IMR-90 (cell line): Measurements from ENCODE around the gene KRTAP29-1. TPM values are rescaled to one million over a fixed set of nuclear protein-coding genes. Genes with fewer than 3 reads are reported as not detected.

ENCODE experiments used
- ATAC-seq: fragments of 200-7000 bp; cut with Tn5 transposase; 2 replicates; pipeline ENCODE4 v1.9.1; 2020; ENCODE audit warnings: low read depth, mild to moderate bottlenecking, moderate library complexity
- BruUV-seq: library from RNA; stranded (reverse); fragments of 400-500 nt; replicated peaks from 2 replicates; lab custom pipeline; 2021; lab: Mats Ljungman, UMichigan
- CTCF ChIA-PET: fragments of 300-600 bp; formaldehyde crosslinking; extraction: SDS; loops from one replicate; lab custom pipeline; 2021; ENCODE audit warnings: antibody characterized with exemption; lab: Yijun Ruan, JAX
- POLR2A ChIA-PET: fragments of 300-600 bp; sonication (Branson Sonifier 250); formaldehyde crosslinking; loops from one replicate; lab custom pipeline; 2022; ENCODE audit warnings: antibody characterized with exemption; ENCODE audit not compliant: unreplicated experiment; lab: Charles Lee
- DNase-seq: peaks from one replicate; pipeline ENCODE4 v3.0.0; 2013
- H2AFZ ChIP-seq: replicated peaks from 2 replicates; pipeline ENCODE3; 2013; ENCODE audit warnings: low read length, mild to moderate bottlenecking; ENCODE audit not compliant: poor library complexity
- H2AK5ac ChIP-seq: 2 replicates; pipeline ENCODE4 v1.6.1; 2013; ENCODE audit warnings: low read depth, low read length, inconsistent platforms
- H2AK9ac ChIP-seq: replicated peaks from 2 replicates; pipeline ENCODE3; 2013; ENCODE audit warnings: mild to moderate bottlenecking, low read depth, low read length, moderate library complexity; ENCODE audit not compliant: poor library complexity
- H2BK120ac ChIP-seq: 2 replicates; pipeline ENCODE4 v1.6.1; 2013; ENCODE audit warnings: low read depth, low read length, inconsistent platforms
- H2BK15ac ChIP-seq: 3 replicates; pipeline ENCODE4 v1.6.1; 2013; ENCODE audit warnings: low read depth, low read length, inconsistent platforms
- H2BK20ac ChIP-seq: 2 replicates; pipeline ENCODE4 v1.6.1; 2013; ENCODE audit warnings: low read depth, mild to moderate bottlenecking, inconsistent platforms, low read length, moderate library complexity
- H2BK5ac ChIP-seq: 2 replicates; pipeline ENCODE4 v1.6.1; 2013; ENCODE audit warnings: mild to moderate bottlenecking, low read depth, low read length, inconsistent platforms; ENCODE audit not compliant: poor library complexity, severe bottlenecking
- H3K14ac ChIP-seq: replicated peaks from 2 replicates; pipeline ENCODE4 v1.6.1; 2013; ENCODE audit warnings: low read depth, low read length, inconsistent platforms
- H3K18ac ChIP-seq: 2 replicates; pipeline ENCODE4 v1.6.1; 2013; ENCODE audit warnings: low read depth, low read length, control low read depth
- H3K23ac ChIP-seq: 2 replicates; pipeline ENCODE4 v1.6.1; 2013; ENCODE audit warnings: low read depth, low read length, inconsistent platforms
- H3K27ac ChIP-seq: 2 replicates; pipeline ENCODE4 v1.5.1; 2013; ENCODE audit warnings: mild to moderate bottlenecking, control low read depth, low read length; ENCODE audit not compliant: insufficient read depth
- H3K27me3 ChIP-seq: 2 replicates; pipeline ENCODE4 v1.6.1; 2013; ENCODE audit warnings: low read length; ENCODE audit not compliant: control insufficient read depth, insufficient read depth
- H3K36me3 ChIP-seq: 2 replicates; pipeline ENCODE4 v1.6.1; 2013; ENCODE audit warnings: low read length, mixed read lengths; ENCODE audit not compliant: control insufficient read depth, insufficient read depth
- H3K4ac ChIP-seq: 2 replicates; pipeline ENCODE4 v1.6.1; 2013; ENCODE audit warnings: low read depth, low read length, inconsistent platforms
- H3K4me1 ChIP-seq: 2 replicates; pipeline ENCODE4 v1.6.1; 2013; ENCODE audit warnings: low read length, mixed read lengths; ENCODE audit not compliant: control insufficient read depth, insufficient read depth
- H3K4me2 ChIP-seq: 2 replicates; pipeline ENCODE4 v1.6.1; 2013; ENCODE audit warnings: low read depth, mild to moderate bottlenecking, control low read depth, low read length, moderate library complexity
- H3K4me3 ChIP-seq: 2 replicates; pipeline ENCODE4 v1.5.1; 2013; ENCODE audit warnings: low read depth, mild to moderate bottlenecking, control low read depth, low read length, moderate library complexity; ENCODE audit not compliant: insufficient read depth
- H3K56ac ChIP-seq: 2 replicates; pipeline ENCODE4 v1.6.1; 2013; ENCODE audit warnings: low read length, inconsistent platforms; ENCODE audit not compliant: insufficient read depth; ENCODE audit errors: extremely low read depth
- H3K79me1 ChIP-seq, 2 experiments: 2 replicates each; pipeline ENCODE4 v1.6.1; 2013; ENCODE audit warnings: low read length in 2 of 2, inconsistent platforms in 1 of 2, low read depth in 1 of 2
- H3K9ac ChIP-seq: 2 replicates; pipeline ENCODE4 v1.6.1; 2013; ENCODE audit warnings: low read depth, low read length, control low read depth
- H3K9me1 ChIP-seq: 2 replicates; pipeline ENCODE4 v1.6.1; 2013; ENCODE audit warnings: low read length, inconsistent platforms; ENCODE audit not compliant: insufficient read depth
- H3K9me3 ChIP-seq: 2 replicates; pipeline ENCODE4 v1.6.1; 2013; ENCODE audit warnings: low read length; ENCODE audit not compliant: control insufficient read depth, insufficient read depth
- H4K20me1 ChIP-seq: 2 replicates; pipeline ENCODE4 v1.6.1; 2013; ENCODE audit warnings: low read length, inconsistent platforms; ENCODE audit not compliant: insufficient read depth
- H4K5ac ChIP-seq: 2 replicates; pipeline ENCODE4 v1.6.1; 2013; ENCODE audit warnings: mild to moderate bottlenecking, low read depth, low read length, control low read depth
- H4K8ac ChIP-seq, 2 experiments: 2 replicates each; pipeline ENCODE4 v1.6.1; 2013; ENCODE audit warnings: low read depth in 2 of 2, low read length in 2 of 2, control low read depth in 1 of 2, inconsistent platforms in 1 of 2
- H4K91ac ChIP-seq: 2 replicates; pipeline ENCODE4 v1.6.1; 2013; ENCODE audit warnings: low read depth, low read length, inconsistent platforms; ENCODE audit not compliant: insufficient read depth
- BHLHE40 ChIP-seq: fragments of 150-350 bp; IDR thresholded peaks from 2 replicates; pipeline ENCODE4 v1.6.1; 2016; ENCODE audit warnings: mild to moderate bottlenecking, low read depth, low read length
- CEBPB ChIP-seq: IDR thresholded peaks from 2 replicates; pipeline ENCODE4 v1.6.1; 2012; ENCODE audit warnings: low read depth, low read length, improper control_type of control experiment
- CHD1 ChIP-seq: IDR thresholded peaks from 2 replicates; pipeline ENCODE4 v1.6.1; 2012; ENCODE audit warnings: low read depth, low read length, improper control_type of control experiment
- FOS ChIP-seq: fragments of 150-350 bp; IDR thresholded peaks from 2 replicates; pipeline ENCODE4 v1.6.1; 2016; ENCODE audit warnings: low read depth, low read length
- MAFK ChIP-seq: IDR thresholded peaks from 2 replicates; pipeline ENCODE4 v1.6.1; 2012; ENCODE audit warnings: low read depth, low read length, improper control_type of control experiment
- MAZ ChIP-seq: IDR thresholded peaks from 2 replicates; pipeline ENCODE4 v1.6.1; 2012; ENCODE audit warnings: low read depth, mild to moderate bottlenecking, low read length, improper control_type of control experiment, moderate library complexity, borderline replicate concordance
- MXI1 ChIP-seq: IDR thresholded peaks from 2 replicates; pipeline ENCODE4 v1.6.1; 2012; ENCODE audit warnings: low read depth, mild to moderate bottlenecking, low read length, moderate library complexity, borderline replicate concordance
- NFE2L2 ChIP-seq: fragments of 150-350 bp; IDR thresholded peaks from 2 replicates; pipeline ENCODE4 v1.6.1; 2016; ENCODE audit warnings: low read depth, mild to moderate bottlenecking, low read length
- POLR2A ChIP-seq: IDR thresholded peaks from 2 replicates; pipeline ENCODE4 v1.6.1; 2012; ENCODE audit warnings: mild to moderate bottlenecking, low read depth, low read length
- RAD21 ChIP-seq: IDR thresholded peaks from 2 replicates; pipeline ENCODE4 v1.6.1; 2012; ENCODE audit warnings: low read length, improper control_type of control experiment
- RCOR1 ChIP-seq: IDR thresholded peaks from 2 replicates; pipeline ENCODE4 v1.6.1; 2012; ENCODE audit warnings: mild to moderate bottlenecking, low read length, improper control_type of control experiment; ENCODE audit not compliant: insufficient replicate concordance
- RFX5 ChIP-seq: IDR thresholded peaks from 2 replicates; pipeline ENCODE4 v1.8.0; 2012; ENCODE audit warnings: low read depth, mild to moderate bottlenecking, low read length, moderate library complexity
- SMC3 ChIP-seq: fragments of 150-350 bp; IDR thresholded peaks from 2 replicates; pipeline ENCODE4 v1.6.1; 2016; ENCODE audit warnings: low read depth, mild to moderate bottlenecking, antibody characterized with exemption, low read length, moderate library complexity
- WGBS, 2 experiments: methylation state at CpG; one replicate each; pipeline versions ENCODE4 v1.1.5 to v1.1.7; 2013; ENCODE audit warnings: missing lambda C conversion rate in 2 of 2; ENCODE audit not compliant: insufficient read length in 1 of 2; ENCODE audit errors: extremely low coverage in 2 of 2; 5-methylcytosine and 5-hydroxymethylcytosine counted together
- dilution Hi-C: fragments of 300-500 bp; cut with HindIII; formaldehyde crosslinking; loops from one replicate; pipeline ENCODE4 v1.14.3; 2018; ENCODE audit warnings: low sequenced_read_pairs; ENCODE audit not compliant: unreplicated experiment
- in situ Hi-C: fragments of 300-500 bp; cut with MboI; formaldehyde crosslinking; loops from 3 replicates; pipeline ENCODE4 v1.14.3; 2019; ENCODE audit warnings: low sequenced_read_pairs, inconsistent platforms, mixed read lengths
- intact Hi-C: fragments of 100-400 bp; cut with micrococcal nuclease; formaldehyde crosslinking; loops from 2 replicates; pipeline ENCODE4 v1.10.0; 2022
- polyA plus RNA-seq, 3 experiments: library from polyadenylated mRNA; depleted of rRNA; stranded (reverse); fragments of >200 nt; gene quantifications; 2 replicates each; pipeline ENCODE4 v1.2.3, GENCODE V29; 2012; ENCODE audit warnings: low replicate concordance in 1 of 3
- total RNA-seq: library from RNA; depleted of rRNA; stranded (reverse); fragments of >200 nt; gene quantifications from 2 replicates; pipeline ENCODE4 v1.2.3, GENCODE V29; 2012
- TF ChIP-seq, protein P1 (sequence below): conservative IDR thresholded peaks from 2 replicates; pipeline ENCODE4 v1.5.1; 2012; ENCODE audit warnings: mild to moderate bottlenecking, low read depth, low read length, improper control_type of control experiment
- TF ChIP-seq, protein P2 (sequence below): fragments of 150-350 bp; IDR thresholded peaks from 2 replicates; pipeline ENCODE4 v1.6.1; 2016; ENCODE audit warnings: low read depth, mild to moderate bottlenecking, low read length, moderate library complexity, borderline replicate concordance
- TF ChIP-seq, protein P3 (sequence below): fragments of 150-350 bp; IDR thresholded peaks from 2 replicates; pipeline ENCODE4 v1.6.1; 2017; ENCODE audit warnings: mild to moderate bottlenecking, antibody characterized with exemption, low read length, low read depth

KRTAP29-1 gene
- total and polyA plus RNA-seq, 2 of the 4 experiments (the other 2 are of a cell fraction), result not detected

DNA sequence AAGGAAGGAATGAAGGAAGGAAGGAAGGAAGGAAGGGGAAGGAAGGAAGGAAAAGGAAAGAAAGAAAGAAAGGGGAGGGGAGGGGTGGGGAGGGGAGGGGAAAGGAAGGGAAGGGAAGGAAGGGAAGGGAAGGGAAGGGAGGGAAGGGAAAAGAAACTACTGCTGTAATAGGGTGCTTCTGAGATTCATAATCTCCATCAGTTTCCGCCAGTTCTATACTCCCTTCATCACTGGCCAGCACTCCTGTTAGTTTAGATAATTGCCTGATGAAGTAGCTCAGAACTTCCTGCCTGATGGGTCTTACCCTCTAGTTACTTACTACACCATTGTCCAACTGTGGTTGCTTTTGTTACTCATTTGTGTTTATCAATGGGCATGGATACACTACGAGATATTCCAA lies 39.4 kb downstream of the KRTAP29-1 start:
- in situ Hi-C loops, result no loop called here
- dilution Hi-C loops, result no loop called here
- intact Hi-C loops, result no loop called here
- H4K8ac ChIP-seq, result no peak overlapping the region
- H3K4me3 ChIP-seq, result no peak overlapping the region
- H3K4me2 ChIP-seq, result no peak overlapping the region
- no peak overlapping the region for H3K27ac ChIP-seq
- POLR2A ChIA-PET, result no interaction called here
- no peaks in the 10 kb centered on the region for H3K9me1 ChIP-seq
- H3K4ac ChIP-seq, result no peak overlapping the region
- H2BK5ac ChIP-seq, result no peak overlapping the region
- H4K5ac ChIP-seq, result no peak overlapping the region
- no CpG with 5 or more reads among the region's 2 CpGs for WGBS, 2 experiments
- peaks cover 9% of the 10 kb centered on the region for H3K27me3 ChIP-seq
- H3K36me3 ChIP-seq, result no peaks in the 10 kb centered on the region
- no peak overlapping the region for H3K23ac ChIP-seq
- no peak overlapping the region for H4K91ac ChIP-seq
- H4K20me1 ChIP-seq, result no peaks in the 10 kb centered on the region
- H3K18ac ChIP-seq, result no peak overlapping the region
- H2AFZ ChIP-seq, result no peak overlapping the region
- TF ChIP-seq, protein P1, sequence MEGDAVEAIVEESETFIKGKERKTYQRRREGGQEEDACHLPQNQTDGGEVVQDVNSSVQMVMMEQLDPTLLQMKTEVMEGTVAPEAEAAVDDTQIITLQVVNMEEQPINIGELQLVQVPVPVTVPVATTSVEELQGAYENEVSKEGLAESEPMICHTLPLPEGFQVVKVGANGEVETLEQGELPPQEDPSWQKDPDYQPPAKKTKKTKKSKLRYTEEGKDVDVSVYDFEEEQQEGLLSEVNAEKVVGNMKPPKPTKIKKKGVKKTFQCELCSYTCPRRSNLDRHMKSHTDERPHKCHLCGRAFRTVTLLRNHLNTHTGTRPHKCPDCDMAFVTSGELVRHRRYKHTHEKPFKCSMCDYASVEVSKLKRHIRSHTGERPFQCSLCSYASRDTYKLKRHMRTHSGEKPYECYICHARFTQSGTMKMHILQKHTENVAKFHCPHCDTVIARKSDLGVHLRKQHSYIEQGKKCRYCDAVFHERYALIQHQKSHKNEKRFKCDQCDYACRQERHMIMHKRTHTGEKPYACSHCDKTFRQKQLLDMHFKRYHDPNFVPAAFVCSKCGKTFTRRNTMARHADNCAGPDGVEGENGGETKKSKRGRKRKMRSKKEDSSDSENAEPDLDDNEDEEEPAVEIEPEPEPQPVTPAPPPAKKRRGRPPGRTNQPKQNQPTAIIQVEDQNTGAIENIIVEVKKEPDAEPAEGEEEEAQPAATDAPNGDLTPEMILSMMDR, result no peak
- TF ChIP-seq, protein P2, sequence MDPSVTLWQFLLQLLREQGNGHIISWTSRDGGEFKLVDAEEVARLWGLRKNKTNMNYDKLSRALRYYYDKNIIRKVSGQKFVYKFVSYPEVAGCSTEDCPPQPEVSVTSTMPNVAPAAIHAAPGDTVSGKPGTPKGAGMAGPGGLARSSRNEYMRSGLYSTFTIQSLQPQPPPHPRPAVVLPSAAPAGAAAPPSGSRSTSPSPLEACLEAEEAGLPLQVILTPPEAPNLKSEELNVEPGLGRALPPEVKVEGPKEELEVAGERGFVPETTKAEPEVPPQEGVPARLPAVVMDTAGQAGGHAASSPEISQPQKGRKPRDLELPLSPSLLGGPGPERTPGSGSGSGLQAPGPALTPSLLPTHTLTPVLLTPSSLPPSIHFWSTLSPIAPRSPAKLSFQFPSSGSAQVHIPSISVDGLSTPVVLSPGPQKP, result no peak
- no peak for TF ChIP-seq CEBPB
- TF ChIP-seq CHD1, result no peak
- no peak for TF ChIP-seq MAZ
- no peak for TF ChIP-seq FOS
- TF ChIP-seq MXI1, result no peak
- TF ChIP-seq SMC3, result no peak
- TF ChIP-seq BHLHE40, result no peak
- no peak for TF ChIP-seq MAFK
- TF ChIP-seq RAD21, result no peak
- TF ChIP-seq, protein P3, sequence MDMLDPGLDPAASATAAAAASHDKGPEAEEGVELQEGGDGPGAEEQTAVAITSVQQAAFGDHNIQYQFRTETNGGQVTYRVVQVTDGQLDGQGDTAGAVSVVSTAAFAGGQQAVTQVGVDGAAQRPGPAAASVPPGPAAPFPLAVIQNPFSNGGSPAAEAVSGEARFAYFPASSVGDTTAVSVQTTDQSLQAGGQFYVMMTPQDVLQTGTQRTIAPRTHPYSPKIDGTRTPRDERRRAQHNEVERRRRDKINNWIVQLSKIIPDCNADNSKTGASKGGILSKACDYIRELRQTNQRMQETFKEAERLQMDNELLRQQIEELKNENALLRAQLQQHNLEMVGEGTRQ, result no peak
- TF ChIP-seq RFX5, result no peak
- TF ChIP-seq RCOR1, result no peak
- TF ChIP-seq NFE2L2, result no peak
- no peak for TF ChIP-seq POLR2A
- H3K9ac ChIP-seq, result no peak overlapping the region
- DNase-seq (no peak), ATAC-seq (no peak)
- H2BK120ac ChIP-seq, result no peak overlapping the region
- H2AK9ac ChIP-seq, result no peak overlapping the region
- CTCF ChIA-PET, result no interaction called here
- no peaks in the 10 kb centered on the region for H3K9me3 ChIP-seq
- no peak overlapping the region for H3K14ac ChIP-seq
- H2BK20ac ChIP-seq, result no peak overlapping the region
- no TSS peak for BruUV-seq
- no peak overlapping the region for H2AK5ac ChIP-seq
- H3K4me1 ChIP-seq, result no peaks in the 10 kb centered on the region
- no peak overlapping the region for H2BK15ac ChIP-seq
- no peak overlapping the region for H3K56ac ChIP-seq
- H3K79me1 ChIP-seq, result no peaks in the 10 kb centered on the region
